ENCODE data around the gene SLC47A2.

Gene SLC47A2

DNA sequence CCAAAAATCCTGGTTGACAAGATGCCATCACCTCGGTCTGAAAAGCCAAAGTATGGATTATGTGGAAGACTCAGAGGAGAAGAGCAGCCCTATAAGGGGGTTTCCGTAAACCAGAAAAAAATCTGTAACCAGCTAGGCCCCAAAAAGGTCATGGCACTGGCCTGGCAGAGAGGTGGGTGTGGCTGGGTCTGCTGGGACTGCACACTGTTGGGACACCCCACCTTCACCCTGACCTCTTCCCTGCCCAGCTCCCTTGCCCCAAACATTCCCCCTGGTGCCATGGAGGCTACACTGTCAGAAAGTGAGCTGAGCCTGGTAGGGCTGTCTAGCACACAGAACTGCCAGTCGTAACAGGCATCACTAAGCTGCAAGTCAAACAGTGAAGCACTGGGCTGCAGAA lies 6.5 kb downstream of the SLC47A2 start:
- TF ChIP-seq, protein P1, sequence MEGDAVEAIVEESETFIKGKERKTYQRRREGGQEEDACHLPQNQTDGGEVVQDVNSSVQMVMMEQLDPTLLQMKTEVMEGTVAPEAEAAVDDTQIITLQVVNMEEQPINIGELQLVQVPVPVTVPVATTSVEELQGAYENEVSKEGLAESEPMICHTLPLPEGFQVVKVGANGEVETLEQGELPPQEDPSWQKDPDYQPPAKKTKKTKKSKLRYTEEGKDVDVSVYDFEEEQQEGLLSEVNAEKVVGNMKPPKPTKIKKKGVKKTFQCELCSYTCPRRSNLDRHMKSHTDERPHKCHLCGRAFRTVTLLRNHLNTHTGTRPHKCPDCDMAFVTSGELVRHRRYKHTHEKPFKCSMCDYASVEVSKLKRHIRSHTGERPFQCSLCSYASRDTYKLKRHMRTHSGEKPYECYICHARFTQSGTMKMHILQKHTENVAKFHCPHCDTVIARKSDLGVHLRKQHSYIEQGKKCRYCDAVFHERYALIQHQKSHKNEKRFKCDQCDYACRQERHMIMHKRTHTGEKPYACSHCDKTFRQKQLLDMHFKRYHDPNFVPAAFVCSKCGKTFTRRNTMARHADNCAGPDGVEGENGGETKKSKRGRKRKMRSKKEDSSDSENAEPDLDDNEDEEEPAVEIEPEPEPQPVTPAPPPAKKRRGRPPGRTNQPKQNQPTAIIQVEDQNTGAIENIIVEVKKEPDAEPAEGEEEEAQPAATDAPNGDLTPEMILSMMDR (IDR thresholded peaks at IDR 0.05; ENCODE audit: borderline replicate concordance, extremely low read depth, low read length, poor library complexity, severe bottlenecking): no peak
- TF ChIP-seq EZH2 (IDR thresholded peaks at IDR 0.05; ENCODE audit: borderline replicate concordance, low read depth, low read length, severe bottlenecking): no peak
- Histone ChIP-seq H3K27ac (ENCODE audit: low read length) (no peak overlapping the region), H3K9me3 (ENCODE audit: insufficient read depth, low read length, severe bottlenecking) (no peaks in the 10 kb centered on the region), H3K4me1 (ENCODE audit: insufficient read depth, low read length) (no peaks in the 10 kb centered on the region), H2AFZ (ENCODE audit: low read depth, low read length) (no peak overlapping the region), H3K9ac (ENCODE audit: low read depth, low read length) (no peak overlapping the region), H3K27me3 (ENCODE audit: insufficient read depth, low read length, poor library complexity) (peaks cover 8% of the 10 kb centered on the region), H3K4me3 (ENCODE audit: low read depth in 1 of 2, low read length in 2 of 2) (no peak overlapping the region), H4K20me1 (ENCODE audit: insufficient read depth, low read length) (no peaks in the 10 kb centered on the region), H3K36me3 (ENCODE audit: insufficient read depth, low read length) (no peaks in the 10 kb centered on the region), H3K79me2 (ENCODE audit: insufficient read depth, low read length) (no peaks in the 10 kb centered on the region), H3K4me2 (ENCODE audit: insufficient read depth, low read length) (no peak overlapping the region)
- DNase-seq (no peak), ATAC-seq (ENCODE audit: insufficient read depth, low read depth) (no peak)

- Histone ChIP-seq H3K36me3 (ENCODE audit: insufficient read depth, low read length) (no peaks in the 10 kb centered on the region), H3K27ac (ENCODE audit: low read length) (no peak overlapping the region), H3K4me1 (ENCODE audit: insufficient read depth, low read length) (no peaks in the 10 kb centered on the region), H3K4me2 (ENCODE audit: insufficient read depth, low read length) (no peak overlapping the region), H3K79me2 (ENCODE audit: insufficient read depth, low read length) (no peaks in the 10 kb centered on the region), H2AFZ (ENCODE audit: low read depth, low read length) (no peak overlapping the region), H4K20me1 (ENCODE audit: insufficient read depth, low read length) (no peaks in the 10 kb centered on the region), H3K9me3 (ENCODE audit: insufficient read depth, low read length, severe bottlenecking) (no peaks in the 10 kb centered on the region), H3K27me3 (ENCODE audit: insufficient read depth, low read length, poor library complexity) (peaks cover 8% of the 10 kb centered on the region), H3K4me3 (ENCODE audit: low read depth in 1 of 2, low read length in 2 of 2) (no peak overlapping the region), H3K9ac (ENCODE audit: low read depth, low read length) (no peak overlapping the region)
- DNase-seq (no peak), ATAC-seq (ENCODE audit: insufficient read depth, low read depth) (no peak)
- TF ChIP-seq, protein P1 (IDR thresholded peaks at IDR 0.05; ENCODE audit: borderline replicate concordance, extremely low read depth, low read length, poor library complexity, severe bottlenecking): no peak
- TF ChIP-seq EZH2 (IDR thresholded peaks at IDR 0.05; ENCODE audit: borderline replicate concordance, low read depth, low read length, severe bottlenecking): no peak
These were observed 7.8 kb downstream of the SLC47A2 start for GRCh38 chr17:19708431-19709175.

- H3K9me3 ChIP-seq (ENCODE audit: insufficient read depth, low read length, severe bottlenecking): no peaks in the 10 kb centered on the region
- H3K79me2 ChIP-seq (ENCODE audit: insufficient read depth, low read length): no peaks in the 10 kb centered on the region
- no peaks in the 10 kb centered on the region for H3K4me1 ChIP-seq (ENCODE audit: insufficient read depth, low read length)
- H4K20me1 ChIP-seq (ENCODE audit: insufficient read depth, low read length): no peaks in the 10 kb centered on the region
- H3K4me3 ChIP-seq (ENCODE audit: low read depth in 1 of 2, low read length in 2 of 2): no peak overlapping the region
- DNase-seq (no peak), ATAC-seq (ENCODE audit: insufficient read depth, low read depth) (no peak)
- TF ChIP-seq, protein P1 (IDR thresholded peaks at IDR 0.05; ENCODE audit: borderline replicate concordance, extremely low read depth, low read length, poor library complexity, severe bottlenecking): no peak
- TF ChIP-seq EZH2 (IDR thresholded peaks at IDR 0.05; ENCODE audit: borderline replicate concordance, low read depth, low read length, severe bottlenecking): no peak
- no peak overlapping the region for H3K4me2 ChIP-seq (ENCODE audit: insufficient read depth, low read length)
- no peaks in the 10 kb centered on the region for H3K36me3 ChIP-seq (ENCODE audit: insufficient read depth, low read length)
- no peak overlapping the region for H3K27ac ChIP-seq (ENCODE audit: low read length)
- H3K9ac ChIP-seq (ENCODE audit: low read depth, low read length): no peak overlapping the region
- H3K27me3 ChIP-seq (ENCODE audit: insufficient read depth, low read length, poor library complexity): peaks cover 13% of the 10 kb centered on the region
- no peak overlapping the region for H2AFZ ChIP-seq (ENCODE audit: low read depth, low read length)
These were observed 8.6 kb downstream of the SLC47A2 start for GRCh38 chr17:19707728-19708221.

Data from DND-41 (cell line).